Type B pancreatic cell (in vitro differentiated cells): ENCODE data around the gene STAT3. TPM values are rescaled to one million over a fixed set of nuclear protein-coding genes. Genes with fewer than 3 reads are reported as not detected.
"Not testable (repeated sequence)": the region's sequence is repeated elsewhere in the genome, so short reads cannot be mapped to it uniquely, and the experiment has no call there.

Experiments used
- DNase-seq: peaks from one replicate; pipeline ENCODE4 v3.0.0; 2021; ENCODE audit warnings: mixed read lengths; ENCODE audit not compliant: unreplicated experiment; ENCODE audit errors: extremely low spot score
- H3K27ac Mint-ChIP-seq: 2 replicates; pipeline ENCODE4 v1.8.0; 2021; ENCODE audit warnings: mild to moderate bottlenecking, mixed read lengths
- H3K27me3 Mint-ChIP-seq: 2 replicates; pipeline ENCODE4 v1.8.0; 2021; ENCODE audit warnings: mixed read lengths
- H3K36me3 Mint-ChIP-seq: 2 replicates; pipeline ENCODE4 v1.8.0; 2021; ENCODE audit warnings: mixed read lengths
- H3K4me1 Mint-ChIP-seq: one replicate; pipeline ENCODE4 v1.8.0; 2021; ENCODE audit warnings: mixed read lengths; ENCODE audit not compliant: unreplicated experiment
- H3K4me3 Mint-ChIP-seq: 2 replicates; pipeline ENCODE4 v1.8.0; 2021; ENCODE audit warnings: mild to moderate bottlenecking, mixed read lengths
- H3K9me3 Mint-ChIP-seq: 2 replicates; pipeline ENCODE4 v1.8.0; 2021; ENCODE audit warnings: mixed read lengths
- CTCF ChIP-seq: fragments of 200-600 bp; sonication (generic); conservative IDR thresholded peaks from 2 replicates; pipeline ENCODE4 v1.5.0; 2021; ENCODE audit warnings: antibody characterized with exemption, mild to moderate bottlenecking
- total RNA-seq: library from RNA; stranded (reverse); gene quantifications from 2 replicates; pipeline ENCODE4 v1.2.1, GENCODE V29; 2021; ENCODE audit warnings: low replicate concordance

The STAT3 gene
- total RNA-seq, 1 donor from 2014 or later: 64.9 TPM

- Mint-ChIP-seq H3K27ac (peak overlapping the region; percentile 48), H3K4me3 (no peak overlapping the region), H3K27me3 (peaks cover 4% of the 10 kb centered on the region)
Observed at GRCh38 chr17:42405963-42406495, 17.8 kb upstream of the STAT3 start.

GRCh38 chr17:42405076-42405475 lies 16.8 kb upstream of the STAT3 start:
- H3K9me3 Mint-ChIP-seq: no peaks in the 10 kb centered on the region
- no peak for TF ChIP-seq CTCF
- H3K27me3 Mint-ChIP-seq: peaks cover 4% of the 10 kb centered on the region
- no peak overlapping the region for H3K27ac Mint-ChIP-seq
- DNase-seq: no peak
- H3K4me1 Mint-ChIP-seq: peaks cover 18% of the 10 kb centered on the region
- H3K36me3 Mint-ChIP-seq: peaks cover 5% of the 10 kb centered on the region
- no peak overlapping the region for H3K4me3 Mint-ChIP-seq

More at GRCh38 chr17:42405963-42406495, 17.8 kb upstream of the STAT3 start:
- Mint-ChIP-seq H3K9me3 (no peaks in the 10 kb centered on the region), H3K36me3 (peaks cover 6% of the 10 kb centered on the region), H3K4me1 (peaks cover 22% of the 10 kb centered on the region)
- peak; percentile 89 for TF ChIP-seq CTCF
- DNase-seq: peak; percentile 85

DNA sequence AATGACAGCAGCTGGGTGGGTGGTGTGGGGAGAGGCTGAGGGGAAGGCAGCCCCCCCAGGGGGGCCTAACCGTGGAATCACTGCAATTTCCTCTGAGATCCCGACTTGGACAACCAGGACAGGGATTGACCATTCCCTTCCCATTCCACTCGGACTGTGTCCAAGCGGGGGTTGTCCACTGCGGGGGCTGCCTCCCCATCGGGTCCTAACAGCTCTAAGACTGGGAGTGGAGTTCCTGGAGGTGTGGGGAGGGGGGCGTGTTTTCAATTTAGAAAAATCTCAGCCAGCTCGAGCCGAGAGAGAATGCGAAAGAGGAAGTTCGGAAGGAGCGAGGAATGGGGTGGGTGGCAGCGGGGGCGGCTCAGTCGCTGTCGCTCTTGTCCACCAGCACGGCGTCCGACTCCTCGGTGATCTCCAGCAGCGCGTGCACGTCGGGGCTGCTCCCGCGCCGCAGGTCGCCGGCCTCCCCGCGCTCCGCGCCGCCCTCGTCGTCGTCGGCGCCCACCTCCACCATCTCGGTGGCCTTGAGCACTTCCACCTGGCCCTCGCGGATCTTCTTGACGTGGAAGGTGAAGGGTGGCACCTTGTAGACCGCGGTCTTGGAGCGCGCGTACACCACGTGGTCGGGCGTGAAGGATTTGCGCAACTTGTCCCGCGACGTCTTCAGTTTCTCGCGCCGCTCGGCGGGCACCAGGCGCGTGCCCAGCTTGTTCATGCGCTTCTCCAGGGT lies 16.2 kb upstream of the STAT3 start:
- Mint-ChIP-seq H3K4me3 (no peak overlapping the region), H3K4me1 (peaks cover 15% of the 10 kb centered on the region), H3K27ac (no peak overlapping the region), H3K9me3 (no peaks in the 10 kb centered on the region), H3K36me3 (peaks cover 3% of the 10 kb centered on the region), H3K27me3 (peaks cover 4% of the 10 kb centered on the region)
- no peak for TF ChIP-seq CTCF
- no peak for DNase-seq

- peaks cover 4% of the 10 kb centered on the region for H3K27me3 Mint-ChIP-seq
- H3K4me3 Mint-ChIP-seq: no peak overlapping the region
- peaks cover 20% of the 10 kb centered on the region for H3K4me1 Mint-ChIP-seq
- H3K36me3 Mint-ChIP-seq: peaks cover 3% of the 10 kb centered on the region
- no peak overlapping the region for H3K27ac Mint-ChIP-seq
- no peak for DNase-seq
- no peaks in the 10 kb centered on the region for H3K9me3 Mint-ChIP-seq
- TF ChIP-seq CTCF: peak; percentile 35
Observed at GRCh38 chr17:42403150-42403549, 14.9 kb upstream of the STAT3 start.

DNA sequence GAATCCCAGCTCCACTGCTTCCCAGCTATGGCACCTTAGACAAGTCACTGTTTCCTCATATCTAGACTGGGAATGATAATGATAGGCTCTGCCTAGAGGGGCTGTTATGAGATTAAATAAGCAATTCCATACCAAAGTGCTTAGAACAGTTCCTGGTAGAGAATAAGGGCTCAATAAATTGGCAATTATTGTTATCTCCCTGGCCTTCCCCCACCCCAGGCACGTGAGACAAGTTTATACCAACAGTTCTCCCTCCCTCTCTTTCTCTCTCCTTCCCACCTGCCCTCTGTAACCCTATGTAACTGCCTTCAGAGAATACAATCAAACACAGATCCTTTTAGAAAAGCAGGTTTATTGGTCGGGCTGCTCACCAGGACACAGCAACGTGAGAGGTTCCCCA lies 13.9 kb upstream of the STAT3 start:
- peak overlapping the region; percentile 53 for H3K4me3 Mint-ChIP-seq
- no peak for DNase-seq
- peaks cover 3% of the 10 kb centered on the region for H3K36me3 Mint-ChIP-seq
- peak overlapping the region; percentile 69 for H3K27ac Mint-ChIP-seq
- TF ChIP-seq CTCF: no peak
- peaks cover 14% of the 10 kb centered on the region for H3K4me1 Mint-ChIP-seq
- no peaks in the 10 kb centered on the region for H3K27me3 Mint-ChIP-seq
- no peaks in the 10 kb centered on the region for H3K9me3 Mint-ChIP-seq

DNA sequence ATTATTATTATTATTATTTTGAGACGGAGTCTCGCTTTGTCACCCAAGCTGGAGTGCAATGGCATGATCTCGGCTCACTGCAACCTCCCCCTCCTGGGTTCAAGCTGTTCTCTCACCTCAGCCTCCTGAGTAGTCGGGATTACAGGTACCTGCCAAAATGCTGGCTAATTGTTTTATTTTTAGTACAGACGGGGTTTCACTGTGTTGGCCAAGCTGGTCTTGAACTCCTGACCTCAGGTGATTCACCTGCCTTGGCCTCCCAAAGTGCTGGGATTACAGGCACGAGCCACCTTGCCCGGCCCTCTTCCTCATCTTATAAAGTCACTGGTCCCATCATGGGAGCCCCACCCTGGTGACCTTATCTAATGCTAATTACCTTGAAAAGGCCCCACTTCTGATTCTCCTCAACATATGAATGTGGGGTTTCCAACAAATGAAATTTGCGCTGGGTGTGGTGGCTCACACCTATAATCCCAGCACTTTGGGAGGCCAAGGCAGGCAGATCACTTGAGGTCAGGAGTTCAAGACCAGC lies 12.7 kb upstream of the STAT3 start:
- not testable (repeated sequence) for H3K27me3 Mint-ChIP-seq, H3K4me3 Mint-ChIP-seq, DNase-seq, H3K9me3 Mint-ChIP-seq, H3K27ac Mint-ChIP-seq, H3K36me3 Mint-ChIP-seq
- peaks cover 14% of the 10 kb centered on the region for H3K4me1 Mint-ChIP-seq
